ENCODE measurements around the gene TMEM131L. TPM values are rescaled to one million over a fixed set of nuclear protein-coding genes. Genes with fewer than 3 reads are reported as not detected.

The TMEM131L gene
- total and polyA plus RNA-seq, 8 donors: 2.4 to 40.0 (median 13.6) TPM

GRCh38 chr4:153618833-153619232, 152.7 kb downstream of the TMEM131L start:
- Histone ChIP-seq H3K27me3 (no peaks in the 10 kb centered on the region), H3K36me3 (peaks cover 13 to 87% (median 75%) of the 10 kb centered on the region in 4 donors), H3K9me3 (no peaks in the 10 kb centered on the region), H3K27ac (no peak overlapping the region), H3K4me1 (no peaks in the 10 kb centered on the region), H3K4me3 (no peak overlapping the region)
- no peak for TF ChIP-seq POLR2AphosphoS5 (IDR thresholded peaks at IDR 0.05)
- TF ChIP-seq EP300 (IDR thresholded peaks at IDR 0.05): no peak
- TF ChIP-seq POLR2A (IDR thresholded peaks at IDR 0.05): no peak
- TF ChIP-seq CTCF (IDR thresholded peaks at IDR 0.05): no peak
- DNase-seq: no peak
- WGBS, 5 donors: 85 to 94% (median 91%) methylated on average over 6 of the region's 6 CpGs
- intact Hi-C loops (cut with DNase I; ENCODE audit: low total_unique reads): no loop called here

GRCh38 chr4:153619811-153620210, 153.7 kb downstream of the TMEM131L start:
- H3K4me1 ChIP-seq: no peaks in the 10 kb centered on the region
- no peak for DNase-seq
- 79 to 93% (median 87%) methylated on average over 2 of the region's 2 CpGs for WGBS, 5 donors
- no peak overlapping the region for H3K27ac ChIP-seq
- no peaks in the 10 kb centered on the region for H3K27me3 ChIP-seq
- H3K9me3 ChIP-seq: no peaks in the 10 kb centered on the region
- intact Hi-C loops (cut with DNase I; ENCODE audit: low total_unique reads): no loop called here
- no peak for TF ChIP-seq POLR2AphosphoS5 (IDR thresholded peaks at IDR 0.05)
- TF ChIP-seq EP300 (IDR thresholded peaks at IDR 0.05): no peak
- no peak for TF ChIP-seq POLR2A (IDR thresholded peaks at IDR 0.05)
- TF ChIP-seq CTCF (IDR thresholded peaks at IDR 0.05): no peak
- H3K4me3 ChIP-seq: no peak overlapping the region
- peaks cover 20 to 86% (median 75%) of the 10 kb centered on the region in 4 donors for H3K36me3 ChIP-seq

GRCh38 chr4:153620352-153620751, 154.2 kb downstream of the TMEM131L start:
- H3K4me1 ChIP-seq: no peaks in the 10 kb centered on the region
- H3K27me3 ChIP-seq: no peaks in the 10 kb centered on the region
- 84 to 97% (median 89%) methylated on average over 1 of the region's 1 CpG for WGBS, 5 donors
- H3K36me3 ChIP-seq: peaks cover 25 to 86% (median 75%) of the 10 kb centered on the region in 4 donors
- no peak overlapping the region for H3K27ac ChIP-seq
- H3K9me3 ChIP-seq: no peaks in the 10 kb centered on the region
- intact Hi-C loops (cut with DNase I; ENCODE audit: low total_unique reads): no loop called here
- no peak for TF ChIP-seq POLR2A (IDR thresholded peaks at IDR 0.05)
- TF ChIP-seq POLR2AphosphoS5 (IDR thresholded peaks at IDR 0.05): no peak
- no peak for TF ChIP-seq EP300 (IDR thresholded peaks at IDR 0.05)
- TF ChIP-seq CTCF (IDR thresholded peaks at IDR 0.05): no peak
- no peak overlapping the region for H3K4me3 ChIP-seq
- no peak for DNase-seq

- H3K27me3 ChIP-seq: no peaks in the 10 kb centered on the region
- peaks cover 37 to 94% (median 81%) of the 10 kb centered on the region in 4 donors for H3K36me3 ChIP-seq
- intact Hi-C loops (cut with DNase I; ENCODE audit: low total_unique reads): no loop called here
- H3K27ac ChIP-seq: no peak overlapping the region
- 91 to 98% (median 95%) methylated on average over 5 of the region's 5 CpGs for whole genome bisulfite sequencing, 5 donors
- H3K9me3 ChIP-seq: no peaks in the 10 kb centered on the region
- DNase-seq: no peak
- H3K4me3 ChIP-seq: no peak overlapping the region
- no peaks in the 10 kb centered on the region for H3K4me1 ChIP-seq
- no peak for TF ChIP-seq EP300 (IDR thresholded peaks at IDR 0.05)
- no peak for TF ChIP-seq CTCF (IDR thresholded peaks at IDR 0.05)
- no peak for TF ChIP-seq POLR2A (IDR thresholded peaks at IDR 0.05)
- no peak for TF ChIP-seq POLR2AphosphoS5 (IDR thresholded peaks at IDR 0.05)
Observed at GRCh38 chr4:153622093-153622492, 155.9 kb downstream of the TMEM131L start.
